GM21529 (cell line): ENCODE results near the gene PEMT.

ENCODE experiments used
- ATAC-seq: cut with Tn5 transposase; IDR thresholded peaks from one replicate; pipeline ENCODE4 v1.9.1; 2021; ENCODE audit not compliant: unreplicated experiment

The PEMT gene

DNA sequence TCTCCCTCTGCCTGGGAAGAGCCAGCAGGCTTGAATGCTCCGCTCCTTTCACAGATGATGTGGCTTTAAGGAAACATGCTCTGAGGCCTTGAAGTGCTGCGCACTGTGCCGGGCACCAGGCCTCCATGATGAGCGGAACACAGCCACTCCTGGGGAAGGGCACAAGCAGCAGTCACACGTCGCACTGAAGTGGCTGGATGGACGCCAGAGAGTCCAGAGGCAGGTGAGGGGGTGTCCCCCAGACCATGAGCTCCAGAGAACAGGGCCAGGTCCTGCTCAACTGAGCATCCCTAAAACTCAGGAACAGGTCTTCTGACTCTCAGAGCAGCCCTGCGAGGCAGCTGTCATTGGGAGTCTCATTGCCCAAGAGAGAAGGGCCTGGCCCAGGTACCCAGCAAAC is 35.6 kb downstream of the PEMT start:
- no peak for ATAC-seq

DNA sequence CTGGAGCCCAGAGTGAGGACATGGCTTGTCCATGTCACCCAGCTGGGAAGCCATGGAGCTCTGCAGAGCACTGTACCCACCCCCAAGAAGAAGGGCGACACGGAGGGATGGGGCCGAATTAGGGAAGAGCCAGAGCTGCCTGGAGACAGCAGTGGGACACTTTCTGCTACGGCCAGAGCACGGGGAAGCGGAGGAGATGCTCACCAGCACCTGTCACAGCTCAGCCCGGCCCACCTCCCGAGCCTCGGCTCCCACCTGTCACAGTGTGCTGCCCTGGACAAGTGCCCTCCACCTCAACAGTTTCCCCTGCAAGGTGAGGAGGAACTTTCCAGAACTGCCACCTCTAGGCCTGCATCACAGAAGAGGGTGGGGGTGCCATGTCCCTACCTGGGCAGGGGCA is 36.4 kb downstream of the PEMT start:
- no peak for ATAC-seq

- no peak for ATAC-seq
Observed at GRCh38 chr17:17554266-17554665, 37.2 kb downstream of the PEMT start.

DNA sequence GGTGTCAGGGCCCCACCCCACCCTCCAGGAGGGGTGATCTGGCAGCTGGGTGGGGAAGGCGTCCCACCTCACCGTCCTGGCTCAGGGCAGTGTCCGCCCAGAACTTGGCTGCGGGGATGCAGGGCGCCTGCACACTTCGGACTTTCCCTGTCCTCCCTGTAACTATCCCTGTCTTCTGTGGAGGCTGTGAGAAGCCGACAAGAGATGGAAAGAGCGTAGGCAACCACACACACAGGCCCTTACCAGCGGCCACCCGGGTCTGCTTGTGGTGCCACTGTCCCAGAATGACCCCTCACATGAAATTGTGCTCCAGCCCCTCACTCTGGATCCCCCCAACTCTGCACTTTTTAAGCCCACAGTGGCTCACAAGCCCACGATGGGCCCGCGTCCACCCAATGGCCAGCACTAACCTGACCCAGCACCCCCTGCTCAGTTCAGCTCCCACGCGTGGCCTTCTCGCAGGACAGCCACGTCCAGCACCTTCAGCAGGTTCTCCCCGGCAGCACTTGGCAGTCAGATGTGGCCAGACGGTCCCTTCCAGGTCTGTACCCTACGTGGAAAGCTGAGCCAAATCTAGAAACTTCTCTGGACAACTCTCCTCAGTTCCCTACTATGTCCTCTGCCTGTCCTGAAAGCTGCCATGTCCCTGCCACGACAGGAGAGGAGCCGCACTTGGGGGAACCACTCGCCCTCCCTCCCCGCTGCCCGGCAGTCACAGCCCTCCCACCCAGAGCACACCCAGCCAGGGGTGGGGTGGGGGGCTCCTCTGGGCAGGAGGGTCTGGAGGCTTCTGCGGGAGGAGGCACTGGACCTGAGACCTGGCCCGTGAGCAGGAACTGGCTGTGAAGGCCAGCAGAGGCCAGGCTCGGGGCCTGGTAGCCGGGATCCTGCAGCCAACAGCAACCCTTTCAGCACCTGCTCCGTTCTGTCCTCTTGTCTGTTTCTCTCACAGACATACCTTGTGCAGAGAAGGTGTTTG is 38.0 kb downstream of the PEMT start:
- ATAC-seq = no peak

GRCh38 chr17:17552351-17553216 is 38.9 kb downstream of the PEMT start:
- no peak for ATAC-seq

DNA sequence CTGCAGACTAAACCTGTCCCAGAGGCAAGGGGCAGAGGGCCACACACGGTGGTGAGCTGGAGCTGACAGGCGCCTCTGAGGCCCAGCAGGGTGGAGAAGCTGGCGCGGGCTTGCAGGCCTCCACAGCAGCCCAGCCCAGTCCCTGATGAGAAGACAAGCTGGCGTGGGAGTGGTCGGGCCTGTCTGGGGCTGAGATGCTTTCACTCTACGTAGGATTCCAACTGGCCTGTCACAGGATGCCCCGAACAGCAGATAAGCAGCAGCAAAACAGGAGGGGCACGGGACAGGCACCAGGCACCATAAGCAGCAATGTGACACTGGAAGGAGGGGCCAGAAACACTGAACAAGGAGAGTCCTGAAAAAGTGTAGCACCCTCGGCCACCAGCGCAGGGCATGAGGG is 40.1 kb downstream of the PEMT start:
- ATAC-seq = no peak

GRCh38 chr17:17549732-17550366 is 41.7 kb downstream of the PEMT start:
- ATAC-seq = no peak

DNA sequence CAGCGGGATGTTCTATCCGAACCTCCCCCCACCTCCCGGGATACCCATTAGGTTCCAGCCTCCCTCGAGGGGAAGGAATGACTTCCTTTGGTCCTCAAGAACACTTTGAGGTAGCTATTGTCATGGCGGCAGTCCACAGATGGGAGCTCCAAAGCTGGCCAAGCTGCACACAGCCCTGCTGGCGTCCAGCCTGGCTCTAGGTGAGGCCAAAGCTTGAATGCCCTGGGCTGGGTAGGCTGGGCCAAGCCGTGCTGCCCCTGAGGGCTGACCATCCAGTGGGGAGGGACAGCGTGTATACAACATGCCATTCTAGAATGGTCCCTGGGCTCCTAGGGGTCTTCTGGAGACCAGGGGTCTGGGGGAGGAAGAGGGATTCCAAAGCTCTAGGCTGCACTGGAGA is 43.5 kb downstream of the PEMT start:
- ATAC-seq = no peak

DNA sequence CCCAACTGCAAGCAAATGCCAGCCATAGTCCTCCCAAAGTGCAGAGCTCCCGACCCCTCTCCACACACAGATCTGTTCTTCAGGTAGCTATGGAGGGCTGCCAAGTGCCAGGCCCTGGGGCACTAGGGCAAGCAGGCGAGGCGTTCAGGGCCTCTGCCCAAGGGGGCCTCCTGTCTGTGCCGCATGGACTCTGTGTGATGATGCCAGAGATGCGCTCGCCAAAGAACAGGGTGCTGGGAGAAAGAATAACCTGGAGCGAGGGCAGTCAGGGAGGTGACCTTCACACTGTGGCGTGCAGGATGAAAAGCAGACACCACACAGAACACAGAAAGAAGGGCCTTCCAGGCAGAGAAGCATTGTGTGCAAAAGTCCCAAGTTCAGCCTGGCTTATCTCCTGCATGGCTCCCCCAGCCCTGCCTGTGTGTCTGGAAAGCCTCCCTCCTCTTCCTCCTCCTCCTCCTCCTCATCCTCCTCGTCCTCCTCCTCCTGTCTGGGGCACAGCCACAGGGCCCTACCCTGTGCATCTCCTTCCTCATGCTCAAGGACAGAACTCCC is 44.2 kb downstream of the PEMT start:
- ATAC-seq = no peak

DNA sequence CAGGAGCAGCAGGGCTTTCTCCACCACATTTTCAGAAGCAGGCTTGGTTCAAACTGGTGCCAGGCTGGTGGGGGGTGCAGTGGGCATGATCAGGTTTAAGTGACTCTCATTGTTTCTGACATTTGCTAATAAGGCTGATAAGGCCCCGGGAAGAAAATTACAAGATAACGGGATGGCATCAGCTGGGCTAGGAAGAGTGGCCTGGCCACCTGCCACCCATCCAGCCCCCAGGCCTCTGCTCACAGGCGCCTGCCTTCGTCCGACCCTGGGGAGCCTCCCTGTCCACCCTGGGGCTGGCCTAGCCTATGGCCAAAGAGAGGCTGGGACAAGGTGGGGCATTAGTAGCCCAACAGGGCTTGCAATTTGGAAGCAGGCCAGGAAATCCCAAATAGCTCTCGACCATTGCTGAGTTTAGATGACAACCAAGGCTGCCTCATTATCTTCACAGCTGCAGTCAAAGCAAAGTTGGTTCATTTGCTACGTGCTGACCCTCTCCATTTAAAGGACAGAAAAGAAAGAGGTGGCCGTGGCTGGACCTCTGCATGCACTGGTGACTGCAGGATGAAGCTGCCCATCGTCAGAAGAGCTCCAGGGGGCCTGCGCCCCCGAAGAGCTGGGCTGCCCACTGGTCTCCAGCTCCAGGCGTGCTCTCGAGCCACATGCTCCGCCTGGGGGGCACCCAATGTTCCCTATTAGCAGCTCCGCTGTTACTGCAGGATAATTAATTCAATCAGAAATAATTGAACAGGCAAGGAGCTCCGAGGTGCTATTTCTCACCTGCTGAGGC is 44.9 kb downstream of the PEMT start:
- ATAC-seq = no peak

- ATAC-seq = no peak
Observed at GRCh38 chr17:17545984-17546383, 45.5 kb downstream of the PEMT start.

- ATAC-seq = no peak
Observed at GRCh38 chr17:17545031-17545820, 46.3 kb downstream of the PEMT start.

DNA sequence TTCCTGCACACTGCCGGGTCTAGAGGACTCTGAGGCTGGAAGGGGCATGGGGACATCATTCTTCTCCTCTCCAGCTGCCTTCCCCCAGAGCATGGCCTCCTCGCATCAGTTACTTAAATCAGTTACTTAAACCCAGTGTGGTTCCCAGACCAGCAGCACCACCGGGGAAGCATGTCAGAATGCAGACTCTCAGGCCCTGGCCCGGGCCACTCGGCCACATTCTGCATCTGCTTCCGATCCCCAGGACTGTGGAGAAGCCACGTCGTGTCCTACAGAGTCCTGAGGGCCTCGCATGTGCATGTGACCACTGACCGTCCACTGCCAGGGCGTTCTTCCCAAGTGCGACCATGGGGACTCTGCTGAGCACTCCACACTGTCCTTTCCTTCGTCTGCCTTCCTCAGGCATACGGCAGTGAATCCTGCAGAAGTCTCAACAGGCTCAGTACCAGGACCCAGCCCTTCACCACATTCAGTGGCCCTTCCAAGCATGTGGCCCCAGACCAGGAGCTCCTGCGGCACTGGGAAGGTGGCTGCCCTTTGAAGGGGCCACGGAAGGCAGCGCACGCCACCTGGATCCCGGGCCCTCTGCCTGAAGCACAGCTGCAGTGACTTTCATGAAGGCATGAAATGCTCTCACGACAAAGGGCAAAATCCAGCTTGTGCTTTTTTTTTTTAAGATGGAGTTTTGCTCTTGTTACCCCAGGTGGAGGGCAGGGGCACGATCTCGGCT is 48.4 kb downstream of the PEMT start:
- no peak for ATAC-seq

GRCh38 chr17:17541640-17542001 is 49.9 kb downstream of the PEMT start:
- no peak for ATAC-seq

DNA sequence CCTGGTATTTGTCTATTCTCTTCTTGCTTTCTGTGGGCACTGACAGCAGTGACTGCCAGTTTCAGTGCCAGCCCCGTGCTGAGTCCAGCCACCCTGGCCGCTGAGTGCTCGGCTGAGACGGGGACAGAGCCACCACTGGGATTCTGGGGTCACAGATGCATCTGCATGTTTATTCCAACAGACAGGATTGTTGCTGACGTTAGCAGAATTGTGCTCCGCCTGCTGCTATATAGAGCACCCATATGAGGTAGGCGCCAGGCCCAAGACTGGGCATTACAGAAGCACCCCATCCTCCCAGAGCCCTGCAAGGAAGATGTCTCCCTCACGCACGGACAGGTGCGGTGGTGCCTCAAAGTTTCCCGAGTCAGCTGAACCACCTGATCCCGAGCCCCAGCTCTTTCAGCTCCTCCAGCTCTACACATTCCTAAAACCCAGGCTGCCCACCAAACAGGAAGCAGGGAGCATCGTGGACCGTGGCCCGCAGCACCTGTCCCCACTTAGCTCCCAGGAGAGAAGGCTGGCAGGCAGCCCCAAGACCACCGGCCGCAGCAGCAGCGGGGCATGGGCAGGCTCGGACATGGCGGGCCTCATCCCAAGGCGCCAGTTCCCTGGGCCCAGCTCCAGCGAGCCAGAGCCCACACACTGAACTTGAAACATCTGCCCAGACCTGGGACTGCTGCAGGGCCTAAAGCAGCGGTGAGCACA is 50.4 kb downstream of the PEMT start:
- ATAC-seq = no peak

- no peak for ATAC-seq
Observed at GRCh38 chr17:17540278-17540906, 51.1 kb downstream of the PEMT start.

DNA sequence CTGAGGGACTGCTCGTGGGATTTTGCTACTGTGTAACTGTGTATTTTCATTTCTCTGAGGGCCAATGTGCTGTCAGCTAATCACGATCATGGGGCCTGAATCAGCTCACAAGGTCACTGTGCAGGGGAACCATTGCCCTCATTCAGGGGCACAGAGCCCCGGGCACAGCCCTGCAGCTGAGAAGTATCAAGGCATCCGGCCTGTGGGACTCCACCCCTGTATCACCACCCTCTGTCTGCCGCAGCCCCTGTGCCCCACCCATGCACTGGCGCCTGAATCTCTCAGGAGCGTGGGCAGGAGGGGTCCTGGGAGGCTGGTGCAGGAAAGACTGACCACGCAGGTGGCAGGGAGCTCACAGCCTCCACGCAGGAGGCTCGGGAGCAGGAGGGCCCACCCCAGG is 51.9 kb downstream of the PEMT start:
- ATAC-seq = no peak
